Aorta (tissue), 5 donors: ENCODE results near the gene AGO4. TPM values are rescaled to one million over a fixed set of nuclear protein-coding genes. Genes with fewer than 3 reads are reported as not detected.
"Not testable (repeated sequence)": the region's sequence is repeated elsewhere in the genome, so short reads cannot be mapped to it uniquely, and the experiment has no call there.

Experiments
- ATAC-seq: fragments of 200-7000 bp; cut with Tn5 transposase; one replicate; pipeline ENCODE4 v1.9.1; 2022; ENCODE audit warnings: moderate library complexity; ENCODE audit not compliant: low FRiP score
- DNase-seq, 2 donors: peaks; one replicate each; pipeline ENCODE4 v3.0.0-alpha.2; 2020
- H3K27ac ChIP-seq, 2 donors: one replicate each; pipeline ENCODE4 v1.5.1; 2013; ENCODE audit warnings: low read length in 2 of 2, mild to moderate bottlenecking in 2 of 2, moderate library complexity in 2 of 2, control low read depth in 1 of 2, inconsistent platforms in 1 of 2, low read depth in 1 of 2
- H3K27me3 ChIP-seq, 2 donors: one replicate each; pipeline ENCODE4 v1.6.1; 2013; ENCODE audit warnings: control low read depth in 1 of 2, low read length in 1 of 2, mild to moderate bottlenecking in 1 of 2, moderate library complexity in 1 of 2; ENCODE audit not compliant: insufficient read depth in 2 of 2, control insufficient read depth in 1 of 2
- H3K36me3 ChIP-seq, 2 donors: one replicate each; pipeline ENCODE4 v1.6.1; 2013; ENCODE audit warnings: control low read depth in 1 of 2, low read length in 1 of 2, mild to moderate bottlenecking in 1 of 2; ENCODE audit not compliant: insufficient read depth in 2 of 2, control insufficient read depth in 1 of 2
- H3K4me1 ChIP-seq, 2 donors: one replicate each; pipeline ENCODE4 v1.6.1; 2013; ENCODE audit warnings: low read length in 2 of 2, control low read depth in 1 of 2, mild to moderate bottlenecking in 1 of 2, moderate library complexity in 1 of 2; ENCODE audit not compliant: insufficient read depth in 2 of 2, control insufficient read depth in 1 of 2
- H3K4me3 ChIP-seq, 2 donors: one replicate each; pipeline ENCODE4 v1.5.1; 2013; ENCODE audit warnings: low read length in 2 of 2, control low read depth in 1 of 2, mild to moderate bottlenecking in 1 of 2
- H3K9me3 ChIP-seq: one replicate; pipeline ENCODE4 v1.6.1; 2013; ENCODE audit warnings: mild to moderate bottlenecking, low read length; ENCODE audit not compliant: control insufficient read depth
- WGBS, 2 donors: extraction: QIAGEN DNeasy Blood & Tissue Kit; methylation state at CpG; one replicate each; pipeline ENCODE4 v1.1.7; 2013; 5-methylcytosine and 5-hydroxymethylcytosine counted together
- intact Hi-C, 2 donors: fragments of 100-400 bp; cut with DNase I; formaldehyde crosslinking; loops; one replicate each; pipeline versions ENCODE4 v1.14.2 to v1.15.0; 2022
- polyA plus RNA-seq, 2 donors: library from polyadenylated mRNA; stranded (reverse); fragments of 200-250 nt; gene quantifications; one replicate each; pipeline ENCODE4 v1.2.3, GENCODE V29; 2013
- total RNA-seq, 2 donors: library from RNA; stranded (reverse); fragmentation: NEBNext Ultra II Directional; extraction: Animal tissue kit (Norgen Biotek cat#: 25700); gene quantifications; one replicate each; pipeline ENCODE4 v1.2.1, GENCODE V29; 2021
- donor health status: healthy with polysubstance abuse.
- donor health status: Bipolar disorder and iron deficiency.
- donor health status: DM: no; HTN: no; CAD: no.
- donor health status: DM: no; HTN: no; CAD: no.
- donor health status: DM: yes; HTN: yes; CAD: no.

Gene AGO4
- total and polyA plus RNA-seq, 4 donors, result 5.6 to 39.9 (median 17.9) TPM

- WGBS, 2 donors, result 0 to 1% methylated on average over 53 to 58 of the region's 58 CpGs
- ATAC-seq (peak; percentile 97), DNase-seq (peak; percentile 96 to 98)
- intact Hi-C loops, result no loop called here
- no peaks in the 10 kb centered on the region for H3K36me3 ChIP-seq
- peak within 1 kb of the TSS; percentile 66 to 85 for H3K4me3 ChIP-seq
- no peaks in the 10 kb centered on the region for H3K27me3 ChIP-seq
- no peaks in the 10 kb centered on the region for H3K9me3 ChIP-seq
- H3K27ac ChIP-seq, result peak within 1 kb of the TSS in 1 of 2 donors; percentile 55
- H3K4me1 ChIP-seq, result no peaks in the 10 kb centered on the region
Measured at GRCh38 chr1:35882945-35883634, 75.3 kb downstream of the AGO4 start, which contains the start of gene AGO1. TSS of gene AGO1 (plus strand) at chr1:35883209. CDS start at chr1:35883422, 213 bp downstream.

- Histone ChIP-seq H3K4me3 (peak overlapping the region; percentile 66 to 85), H3K4me1 (no peaks in the 10 kb centered on the region), H3K27me3 (no peaks in the 10 kb centered on the region), H3K9me3 (no peaks in the 10 kb centered on the region), H3K36me3 (no peaks in the 10 kb centered on the region), H3K27ac (peak overlapping the region in 1 of 2 donors; percentile 55)
- DNase-seq, result peak; percentile 70 to 85
- 0 to 1% methylated on average over 22 to 29 of the region's 29 CpGs for WGBS, 2 donors
- intact Hi-C loops, result loop anchor here in 1 of 2 donors (2.0 kb wide), 1 partner anchor 205 kb away; the partner anchor contains the start of gene ADPRS
- peak; percentile 49 for ATAC-seq
Measured at GRCh38 chr1:35883635-35884101, 75.9 kb downstream of the AGO4 start.

- ATAC-seq (no peak), DNase-seq (no peak)
- intact Hi-C loops, result loop anchor here in 1 of 2 donors (2.0 to 5.0 kb wide), 2 partner anchors 42 to 204 kb away; partner anchors contain the start of gene ADPRS
- H3K36me3 ChIP-seq, result no peaks in the 10 kb centered on the region
- no peaks in the 10 kb centered on the region for H3K27me3 ChIP-seq
- H3K9me3 ChIP-seq, result no peaks in the 10 kb centered on the region
- WGBS, 2 donors, result 33 to 36% methylated on average over 2 of the region's 2 CpGs
- H3K27ac ChIP-seq, result no peak overlapping the region
- no peaks in the 10 kb centered on the region for H3K4me1 ChIP-seq
- H3K4me3 ChIP-seq, result no peak overlapping the region
Measured at GRCh38 chr1:35884934-35885333, 77.1 kb downstream of the AGO4 start.

- Histone ChIP-seq H3K9me3 (no peaks in the 10 kb centered on the region), H3K36me3 (no peaks in the 10 kb centered on the region), H3K4me1 (no peaks in the 10 kb centered on the region), H3K4me3 (no peak overlapping the region), H3K27ac (no peak overlapping the region), H3K27me3 (no peaks in the 10 kb centered on the region)
- intact Hi-C loops, result loop anchor here in 1 of 2 donors (2.0 to 5.0 kb wide), 2 partner anchors 41 to 203 kb away; partner anchors contain the start of gene ADPRS
- WGBS, 2 donors, result 43 to 52% methylated on average over 4 of the region's 4 CpGs
- no peak for DNase-seq
- ATAC-seq, result no peak
Measured at GRCh38 chr1:35885961-35886558, 78.2 kb downstream of the AGO4 start.

- Histone ChIP-seq H3K4me3 (no peak overlapping the region), H3K4me1 (no peaks in the 10 kb centered on the region), H3K27ac (no peak overlapping the region), H3K9me3 (no peaks in the 10 kb centered on the region), H3K27me3 (no peaks in the 10 kb centered on the region), H3K36me3 (no peaks in the 10 kb centered on the region)
- WGBS, 2 donors, result 38 to 47% methylated on average over 3 of the region's 3 CpGs
- intact Hi-C loops, result loop anchor here in 1 of 2 donors (5.0 kb wide), 1 partner anchor 40 kb away; no protein-coding TSS in a partner anchor
- no peak for ATAC-seq
- DNase-seq, result no peak
Measured at GRCh38 chr1:35886577-35887431, 79.0 kb downstream of the AGO4 start.

- ATAC-seq (no peak), DNase-seq (no peak)
- H3K36me3 ChIP-seq, result peaks cover 0 to 1% of the 10 kb centered on the region in 2 donors
- H3K27me3 ChIP-seq, result no peaks in the 10 kb centered on the region
- no peaks in the 10 kb centered on the region for H3K4me1 ChIP-seq
- H3K4me3 ChIP-seq, result no peak overlapping the region
- no peak overlapping the region for H3K27ac ChIP-seq
- intact Hi-C loops, result loop anchor here in 1 of 2 donors (5.0 kb wide), 1 partner anchor 40 kb away; no protein-coding TSS in a partner anchor
- no peaks in the 10 kb centered on the region for H3K9me3 ChIP-seq
- WGBS, 2 donors, result 70 to 81% methylated on average over 2 of the region's 2 CpGs
Measured at GRCh38 chr1:35887508-35887907, 79.7 kb downstream of the AGO4 start.

GRCh38 chr1:35888255-35888654 lies 80.4 kb downstream of the AGO4 start:
- intact Hi-C loops, result loop anchor here in 1 of 2 donors (5.0 kb wide), 1 partner anchor 39 kb away; no protein-coding TSS in a partner anchor
- Histone ChIP-seq H3K27me3 (no peaks in the 10 kb centered on the region), H3K9me3 (no peaks in the 10 kb centered on the region), H3K27ac (no peak overlapping the region), H3K36me3 (peaks cover 0 to 2% of the 10 kb centered on the region in 2 donors), H3K4me3 (no peak overlapping the region), H3K4me1 (no peaks in the 10 kb centered on the region)
- 90 to 93% methylated on average over 11 of the region's 11 CpGs for WGBS, 2 donors
- DNase-seq, result no peak
- ATAC-seq, result no peak

- DNase-seq, ATAC-seq, H3K4me1 ChIP-seq, H3K27ac ChIP-seq, H3K9me3 ChIP-seq, H3K4me3 ChIP-seq, H3K27me3 ChIP-seq, H3K36me3 ChIP-seq: not testable (repeated sequence)
- WGBS, 2 donors, result 85 to 87% methylated on average over 3 of the region's 3 CpGs
- intact Hi-C loops, result loop anchor here in 1 of 2 donors (5.0 kb wide), 1 partner anchor 38 kb away; no protein-coding TSS in a partner anchor
Measured at GRCh38 chr1:35888981-35889380, 81.2 kb downstream of the AGO4 start.
